B cell (primary cell): ENCODE data around the gene MEIS3. TPM values are rescaled to one million over a fixed set of nuclear protein-coding genes. Genes with fewer than 3 reads are reported as not detected.

Experiments
- ATAC-seq: fragments of 200-7000 bp; cut with Tn5 transposase; one replicate; pipeline ENCODE4 v1.10.0; 2021; ENCODE audit warnings: low read depth, mild to moderate bottlenecking, moderate number of reproducible peaks, moderate library complexity
- CTCF ChIA-PET: fragments of 350-600 bp; sonication (Branson Sonifier 250); formaldehyde crosslinking; loops from one replicate; lab custom pipeline; 2021; ENCODE audit warnings: antibody characterized with exemption, inconsistent platforms; lab: Charles Lee
- POLR2A ChIA-PET: fragments of 350-600 bp; sonication (Branson Sonifier 250); formaldehyde crosslinking; loops from one replicate; lab custom pipeline; 2021; ENCODE audit warnings: antibody characterized with exemption; lab: Charles Lee
- DNase-seq: peaks from one replicate; pipeline ENCODE4 v3.0.0; 2013
- H2AFZ ChIP-seq: 2 replicates; pipeline ENCODE4 v1.6.1; 2012; ENCODE audit warnings: mild to moderate bottlenecking, low read depth, low read length; ENCODE audit not compliant: insufficient read depth, poor library complexity, severe bottlenecking
- H3K27ac ChIP-seq, 2 donors: 1 replicate in 1 of 2; 2 replicates in 1 of 2; pipeline ENCODE4 v1.5.1; 2012 to 2013; ENCODE audit warnings: low read length in 2 of 2, mild to moderate bottlenecking in 2 of 2, moderate library complexity in 1 of 2
- H3K27me3 ChIP-seq, 4 experiments: fragments of 200-600 bp in 1 of 4; sonication (generic) in 1 of 4; replicated peaks in 1 of 4; 1 replicate in 2 of 4; 2 replicates in 2 of 4; pipeline versions ENCODE4 v1.6.1 to v1.7.0; 2013 to 2016; ENCODE audit warnings: low read length in 3 of 4, mild to moderate bottlenecking in 2 of 4, mixed read lengths in 1 of 4, moderate library complexity in 1 of 4; ENCODE audit not compliant: insufficient read depth in 4 of 4, control insufficient read depth in 3 of 4; ENCODE audit errors: control extremely low read depth in 1 of 4
- H3K36me3 ChIP-seq, 2 experiments: replicated peaks in 1 of 2; 1 replicate in 1 of 2; 2 replicates in 1 of 2; pipeline versions ENCODE4 v1.6.1 to v1.7.1; 2013; ENCODE audit warnings: low read length in 1 of 2; ENCODE audit not compliant: insufficient read depth in 2 of 2, control insufficient read depth in 1 of 2; ENCODE audit errors: control extremely low read depth in 1 of 2, extremely low read depth in 1 of 2
- H3K4me1 ChIP-seq, 2 donors: fragments of 200-600 bp in 1 of 2; sonication (generic) in 1 of 2; 1 replicate in 1 of 2; 2 replicates in 1 of 2; pipeline versions ENCODE4 v1.5.1 to v1.6.1; 2013 to 2017; ENCODE audit warnings: low read length in 2 of 2; ENCODE audit not compliant: control insufficient read depth in 2 of 2, insufficient read depth in 2 of 2
- H3K4me2 ChIP-seq: replicated peaks from 2 replicates; pipeline ENCODE3; 2012; ENCODE audit warnings: mild to moderate bottlenecking, low read depth, low read length; ENCODE audit not compliant: poor library complexity, severe bottlenecking
- H3K4me3 ChIP-seq, 5 experiments: fragments of 200-600 bp in 1 of 5; sonication (generic) in 1 of 5; 1 replicate in 3 of 5; 2 replicates in 2 of 5; pipeline versions ENCODE4 v1.5.1 to v1.7.0; 2011 to 2016; ENCODE audit warnings: low read length in 4 of 5, mild to moderate bottlenecking in 4 of 5, low read depth in 2 of 5, control low read depth in 1 of 5, moderate library complexity in 1 of 5; ENCODE audit not compliant: insufficient read depth in 1 of 5; ENCODE audit errors: control extremely low read depth in 1 of 5, extremely low read depth in 1 of 5
- H3K79me2 ChIP-seq: fragments of 200-600 bp; sonication (generic); one replicate; pipeline ENCODE4 v1.6.0; 2016; ENCODE audit warnings: low read length; ENCODE audit not compliant: control insufficient read depth, insufficient read depth
- H3K9ac ChIP-seq: fragments of 200-600 bp; sonication (generic); 2 replicates; pipeline ENCODE4 v1.6.1; 2017; ENCODE audit warnings: mild to moderate bottlenecking, low read length, moderate library complexity
- H3K9me3 ChIP-seq, 3 donors: one replicate each; pipeline versions ENCODE4 v1.6.1 to v1.7.1; 2013; ENCODE audit warnings: low read length in 2 of 3; ENCODE audit not compliant: control insufficient read depth in 2 of 3, insufficient read depth in 1 of 3; ENCODE audit errors: control extremely low read depth in 1 of 3
- H4K20me1 ChIP-seq: 2 replicates; pipeline ENCODE4 v1.6.0; 2012; ENCODE audit warnings: mild to moderate bottlenecking, low read length; ENCODE audit not compliant: insufficient read depth, control insufficient read depth, poor library complexity, severe bottlenecking
- H3K27ac Mint-ChIP-seq: one replicate; pipeline ENCODE4 v1.8.0; 2021; ENCODE audit warnings: mixed read lengths
- H3K27me3 Mint-ChIP-seq: one replicate; pipeline ENCODE4 v1.8.0; 2021; ENCODE audit warnings: mixed read lengths
- H3K4me1 Mint-ChIP-seq: one replicate; pipeline ENCODE4 v1.8.0; 2021; ENCODE audit warnings: mixed read lengths
- H3K4me3 Mint-ChIP-seq: one replicate; pipeline ENCODE4 v1.8.0; 2021; ENCODE audit warnings: mixed read lengths
- H3K9me3 Mint-ChIP-seq: one replicate; pipeline ENCODE4 v1.8.0; 2022; ENCODE audit warnings: mixed read lengths; ENCODE audit not compliant: insufficient read depth
- EZH2 ChIP-seq: IDR thresholded peaks from 2 replicates; pipeline ENCODE4 v1.6.1; 2012; ENCODE audit warnings: borderline replicate concordance, low read depth, mild to moderate bottlenecking, moderate library complexity, low read length; ENCODE audit not compliant: insufficient read depth, poor library complexity, severe bottlenecking
- WGBS: methylation state at CpG from one replicate; pipeline ENCODE4 v1.1.5; 2013; ENCODE audit warnings: missing lambda C conversion rate; ENCODE audit not compliant: insufficient coverage; 5-methylcytosine and 5-hydroxymethylcytosine counted together
- intact Hi-C: fragments of 100-400 bp; cut with micrococcal nuclease; formaldehyde crosslinking; loops from one replicate; pipeline ENCODE4 v1.10.0; 2022
- polyA plus RNA-seq: library from polyadenylated mRNA; depleted of rRNA; stranded (reverse); fragments of >200 nt; gene quantifications from 2 replicates; pipeline ENCODE4 v1.2.3, GENCODE V29; 2012
- total RNA-seq, 2 donors: library from RNA; stranded (reverse); fragments of 120-200 nt in 1 of 2; gene quantifications; 1 replicate in 1 of 2; 2 replicates in 1 of 2; pipeline versions ENCODE4 v1.2.3 to v1.2.4, GENCODE V29; 2013 to 2022
- TF ChIP-seq, protein P1 (sequence below): fragments of 200-600 bp; IDR thresholded peaks from one replicate; pipeline ENCODE4 v1.8.0; 2022; ENCODE audit warnings: antibody characterized with exemption, mild to moderate bottlenecking

Gene MEIS3
- total and polyA plus RNA-seq, 2 donors (not counting 1 experiment from before 2014, with no cell fraction given): not detected

DNA sequence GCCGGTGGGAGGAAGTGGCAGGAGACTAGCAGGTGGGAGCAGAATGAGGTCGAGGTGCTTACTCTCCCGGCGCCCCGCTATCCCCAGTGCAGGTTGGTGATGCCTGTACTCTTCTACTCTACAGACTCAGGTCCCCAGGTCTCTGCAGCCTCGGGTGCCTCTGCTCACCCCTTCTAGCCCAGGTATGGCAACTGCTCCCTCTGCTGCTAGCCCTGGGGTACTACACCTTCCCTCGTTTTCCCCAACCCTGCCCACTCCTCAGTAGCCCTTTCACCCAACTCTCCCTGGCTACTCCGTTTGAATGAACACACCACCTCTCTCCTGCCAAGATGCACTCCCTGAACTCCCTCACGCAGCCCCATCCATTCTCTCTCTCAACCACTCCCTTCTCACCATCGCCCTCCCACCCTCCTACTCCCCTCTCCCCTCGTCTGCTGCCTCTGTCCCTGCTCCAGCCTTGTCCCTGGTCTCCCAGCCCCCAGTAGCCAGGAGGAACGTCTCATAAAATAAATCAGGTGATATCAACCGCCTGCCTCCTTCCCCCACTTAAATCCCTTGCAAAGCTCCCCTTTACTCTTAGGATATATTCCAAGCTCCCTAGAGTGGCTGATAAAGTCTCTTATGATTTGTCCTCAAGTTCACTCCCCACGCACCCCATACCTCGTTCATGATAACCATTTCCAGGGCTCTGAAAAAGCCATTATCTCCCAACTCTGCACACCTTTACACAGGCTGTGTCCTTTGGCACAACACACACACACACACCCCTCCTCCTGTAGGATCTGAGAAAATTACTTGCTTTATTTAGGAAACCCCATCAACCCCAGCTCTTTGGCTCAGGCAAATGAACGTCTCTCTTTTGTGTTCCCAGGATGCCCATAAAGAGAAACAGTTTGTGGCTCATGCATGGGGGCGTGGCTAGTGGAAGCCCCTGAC lies 8.2 kb upstream of the MEIS3 start:
- Histone ChIP-seq H3K27me3 (peaks cover 0 to 95% (median 54%) of the 10 kb centered on the region in 4 experiments), H3K36me3 (no peaks in the 10 kb centered on the region), H3K4me2 (peak overlapping the region; percentile 43), H4K20me1 (no peaks in the 10 kb centered on the region), H3K9me3 (peaks cover 0 to 41% (median 4%) of the 10 kb centered on the region in 3 donors), H2AFZ (no peak overlapping the region), H3K79me2 (no peaks in the 10 kb centered on the region), H3K9ac (no peak overlapping the region), H3K4me3 (no peak overlapping the region), H3K4me1 (peaks cover 22 to 39% of the 10 kb centered on the region in 2 donors), H3K27ac (no peak overlapping the region)
- intact Hi-C loops: loop anchor here (1.0 kb wide), 1 partner anchor 131 kb away; no protein-coding TSS in a partner anchor
- CTCF ChIA-PET: interaction anchor here (0.6 to 1.9 kb wide), 15 partner anchors 9 to 1253 kb away, joined by 3 to 13 read pairs (median 4); partner anchors contain the start of genes DHX34 and KPTN
- ATAC-seq (peak; percentile 74), DNase-seq (peak; percentile 76)
- Mint-ChIP-seq H3K27me3 (peaks cover 46% of the 10 kb centered on the region), H3K4me1 (peaks cover 13% of the 10 kb centered on the region), H3K4me3 (no peak overlapping the region), H3K9me3 (no peaks in the 10 kb centered on the region), H3K27ac (no peak overlapping the region)
- WGBS: 8% methylated on average over 17 of the region's 17 CpGs
- TF ChIP-seq, protein P1, sequence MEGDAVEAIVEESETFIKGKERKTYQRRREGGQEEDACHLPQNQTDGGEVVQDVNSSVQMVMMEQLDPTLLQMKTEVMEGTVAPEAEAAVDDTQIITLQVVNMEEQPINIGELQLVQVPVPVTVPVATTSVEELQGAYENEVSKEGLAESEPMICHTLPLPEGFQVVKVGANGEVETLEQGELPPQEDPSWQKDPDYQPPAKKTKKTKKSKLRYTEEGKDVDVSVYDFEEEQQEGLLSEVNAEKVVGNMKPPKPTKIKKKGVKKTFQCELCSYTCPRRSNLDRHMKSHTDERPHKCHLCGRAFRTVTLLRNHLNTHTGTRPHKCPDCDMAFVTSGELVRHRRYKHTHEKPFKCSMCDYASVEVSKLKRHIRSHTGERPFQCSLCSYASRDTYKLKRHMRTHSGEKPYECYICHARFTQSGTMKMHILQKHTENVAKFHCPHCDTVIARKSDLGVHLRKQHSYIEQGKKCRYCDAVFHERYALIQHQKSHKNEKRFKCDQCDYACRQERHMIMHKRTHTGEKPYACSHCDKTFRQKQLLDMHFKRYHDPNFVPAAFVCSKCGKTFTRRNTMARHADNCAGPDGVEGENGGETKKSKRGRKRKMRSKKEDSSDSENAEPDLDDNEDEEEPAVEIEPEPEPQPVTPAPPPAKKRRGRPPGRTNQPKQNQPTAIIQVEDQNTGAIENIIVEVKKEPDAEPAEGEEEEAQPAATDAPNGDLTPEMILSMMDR: peak; percentile 81
- no peak for TF ChIP-seq EZH2
- POLR2A ChIA-PET: no interaction called here
